Measurements from ENCODE around the gene SHTN1.

- TF ChIP-seq EZH2phosphoT487 (IDR thresholded peaks at IDR 0.05; ENCODE audit: unreplicated experiment) (no peak), CTCF (conservative IDR thresholded peaks at IDR 0.05; ENCODE audit: low read depth in 2 of 2) (no peak), REST (IDR thresholded peaks at IDR 0.05; ENCODE audit: unreplicated experiment) (no peak)
These were observed 36.7 kb downstream of the SHTN1 start for GRCh38 chr10:116968331-116968730.
